AG09319 (cell line): ENCODE results near the gene AK9.

Source experiments
- DNase-seq: peaks from one replicate; pipeline ENCODE4 v3.0.0-alpha.2; 2010; ENCODE audit warnings: low read depth; ENCODE audit errors: extremely low read depth
- CTCF ChIP-seq: IDR thresholded peaks from 2 replicates; pipeline ENCODE4 v1.5.1; 2011; ENCODE audit warnings: low read depth, mild to moderate bottlenecking, inconsistent platforms, low read length, moderate library complexity

AK9 gene

GRCh38 chr6:109447878-109448555 lies 243.0 kb downstream of the AK9 start:
- TF ChIP-seq CTCF: no peak
- no peak for DNase-seq

GRCh38 chr6:109447087-109447486 lies 243.9 kb downstream of the AK9 start:
- no peak for DNase-seq
- no peak for TF ChIP-seq CTCF

- no peak for TF ChIP-seq CTCF
Observed at GRCh38 chr6:109446541-109446940, 244.5 kb downstream of the AK9 start.

DNA sequence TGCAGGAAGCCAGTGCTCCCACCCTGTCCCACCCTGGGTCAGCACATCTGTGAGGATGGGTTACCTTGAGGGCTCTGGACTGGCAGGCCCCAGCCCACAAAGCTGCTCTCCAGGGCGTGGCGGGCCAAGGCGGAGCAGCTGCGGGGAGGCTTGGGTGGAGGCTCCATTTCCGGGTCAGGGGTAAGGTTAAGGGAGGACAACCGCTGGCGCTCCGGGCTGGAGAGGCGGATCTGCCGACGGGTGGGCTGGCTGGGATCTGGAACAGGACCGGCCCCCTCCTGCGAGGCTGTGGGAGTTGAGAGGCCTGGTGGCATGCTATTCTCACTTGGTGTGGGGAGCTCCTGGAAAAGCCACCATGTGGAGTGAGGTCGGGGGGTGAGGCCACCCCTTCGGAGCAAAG lies 244.9 kb downstream of the AK9 start:
- TF ChIP-seq CTCF: no peak
- DNase-seq: no peak

More at GRCh38 chr6:109446541-109446940, 244.5 kb downstream of the AK9 start:
- no peak for DNase-seq

- DNase-seq: no peak
- TF ChIP-seq CTCF: no peak
Observed at GRCh38 chr6:109445382-109445781, 245.6 kb downstream of the AK9 start.

GRCh38 chr6:109443425-109443950 lies 247.5 kb downstream of the AK9 start:
- no peak for DNase-seq
- no peak for TF ChIP-seq CTCF
